ENCODE results near the gene KRT6A. TPM values are rescaled to one million over a fixed set of nuclear protein-coding genes. Genes with fewer than 3 reads are reported as not detected.
"Not testable (repeated sequence)": the region's sequence is repeated elsewhere in the genome, so short reads cannot be mapped to it uniquely, and the experiment has no call there.

Gene KRT6A
- total and polyA plus RNA-seq, 4 donors: 0.38 to 1.8 TPM; not detected in 2

DNA sequence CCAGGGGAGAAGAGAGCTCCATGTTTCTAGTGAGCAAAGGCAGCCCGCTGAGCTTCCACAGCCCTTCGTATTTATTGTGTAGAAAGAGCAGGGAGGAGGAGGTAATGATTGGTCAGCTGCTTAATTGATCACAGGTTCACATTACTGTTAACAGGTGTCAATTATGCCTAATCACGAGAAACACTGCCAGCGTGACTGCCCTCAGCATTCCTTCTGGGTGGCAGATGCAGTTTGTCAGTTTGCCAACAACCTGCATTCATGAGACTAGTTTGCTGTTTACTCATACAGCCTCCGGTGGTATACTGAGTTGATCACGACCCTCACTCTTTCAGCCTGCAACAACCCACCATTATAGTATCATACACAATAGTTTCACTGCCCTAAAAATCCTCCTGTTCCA is 7.5 kb upstream of the KRT6A start:
- H3K27me3 ChIP-seq (ENCODE audit: control insufficient read depth in 1 of 2, insufficient read depth in 2 of 2, low read length in 1 of 2); H3K27ac ChIP-seq (ENCODE audit: low read depth in 1 of 2, low read length in 2 of 2); H3K9me3 ChIP-seq (ENCODE audit: control insufficient read depth, low read length); ATAC-seq (ENCODE audit: low FRiP score); H3K4me3 ChIP-seq (ENCODE audit: low read length in 2 of 2); H3K36me3 ChIP-seq (ENCODE audit: control insufficient read depth in 1 of 2, insufficient read depth in 2 of 2, low read length in 1 of 2); H3K4me1 ChIP-seq (ENCODE audit: control insufficient read depth in 1 of 2, insufficient read depth in 2 of 2, low read length in 2 of 2); DNase-seq: not testable (repeated sequence)
- WGBS, 2 donors: 82 to 85% methylated on average over 6 of the region's 6 CpGs
- intact Hi-C loops (cut with DNase I): loop anchor here in 1 of 2 donors (10.0 kb wide), 1 partner anchor 126 kb away; no protein-coding TSS in a partner anchor

DNA sequence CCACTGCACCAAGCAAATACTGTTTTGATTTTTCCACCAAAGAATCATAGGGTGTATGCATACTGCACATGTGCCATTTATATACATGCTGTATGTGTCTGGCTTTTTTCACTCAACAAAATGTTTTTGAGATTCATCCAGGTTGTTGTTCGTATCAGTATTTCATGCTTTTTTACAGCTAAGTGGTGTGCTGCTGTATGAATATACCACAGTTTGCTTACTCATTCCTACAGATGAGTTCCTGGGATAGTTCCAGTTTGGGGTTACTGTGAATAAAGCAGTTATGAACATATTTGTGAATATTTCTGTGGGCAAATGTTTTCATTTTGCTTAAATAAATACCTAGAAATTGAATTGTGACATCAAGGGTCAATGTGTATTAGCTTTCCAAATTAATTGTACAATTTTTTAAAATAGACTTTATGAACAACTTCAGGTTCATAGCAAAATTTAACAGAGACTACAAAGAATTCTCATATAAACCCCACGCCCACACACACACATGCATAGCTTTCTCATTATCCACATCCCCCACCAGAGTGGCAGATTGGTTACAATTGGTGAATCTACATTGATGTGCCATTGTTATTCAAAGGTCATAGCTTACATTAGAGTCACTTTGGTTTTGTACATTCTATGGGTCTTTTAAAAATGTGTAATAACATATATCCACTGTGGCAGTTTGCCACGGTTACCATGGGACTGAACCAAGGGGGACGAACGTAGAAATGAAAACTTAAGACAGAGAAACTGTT is 6.9 kb upstream of the KRT6A start:
- Histone ChIP-seq H3K27ac (ENCODE audit: low read depth in 1 of 2, low read length in 2 of 2) (no peak overlapping the region), H3K4me1 (ENCODE audit: control insufficient read depth in 1 of 2, insufficient read depth in 2 of 2, low read length in 2 of 2) (no peaks in the 10 kb centered on the region), H3K9me3 (ENCODE audit: control insufficient read depth, low read length) (peaks cover 2% of the 10 kb centered on the region), H3K4me3 (ENCODE audit: low read length in 2 of 2) (no peak overlapping the region), H3K27me3 (ENCODE audit: control insufficient read depth in 1 of 2, insufficient read depth in 2 of 2, low read length in 1 of 2) (no peaks in the 10 kb centered on the region), H3K36me3 (ENCODE audit: control insufficient read depth in 1 of 2, insufficient read depth in 2 of 2, low read length in 1 of 2) (no peaks in the 10 kb centered on the region)
- no peak for DNase-seq
- no peak for ATAC-seq (ENCODE audit: low FRiP score)
- intact Hi-C loops (cut with DNase I): loop anchor here in 1 of 2 donors (10.0 kb wide), 1 partner anchor 125 kb away; no protein-coding TSS in a partner anchor
- WGBS, 2 donors: 50 to 58% methylated on average over 5 of the region's 5 CpGs

DNA sequence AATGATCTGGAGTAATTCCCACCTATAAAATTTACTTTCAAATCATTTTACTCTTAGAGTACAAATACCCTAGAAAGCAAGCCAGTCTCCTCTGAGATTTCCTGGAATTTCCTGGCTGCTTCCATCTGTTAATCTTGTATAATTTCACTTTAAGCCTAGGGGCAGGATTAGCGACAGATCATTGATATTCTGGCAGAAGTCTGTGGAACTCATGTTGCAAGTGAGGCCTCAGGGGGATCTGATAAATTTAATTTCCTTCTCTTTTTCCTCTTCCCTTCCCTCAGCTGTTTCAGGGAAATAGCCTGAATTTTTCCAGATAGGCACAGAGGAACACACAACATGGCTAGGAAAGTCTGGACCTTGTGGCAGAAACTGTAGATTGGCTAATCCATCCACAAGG is 5.9 kb upstream of the KRT6A start:
- no peaks in the 10 kb centered on the region for H3K4me1 ChIP-seq (ENCODE audit: control insufficient read depth in 1 of 2, insufficient read depth in 2 of 2, low read length in 2 of 2)
- H3K27me3 ChIP-seq (ENCODE audit: control insufficient read depth in 1 of 2, insufficient read depth in 2 of 2, low read length in 1 of 2): no peaks in the 10 kb centered on the region
- ATAC-seq (ENCODE audit: low FRiP score): no peak
- 45 to 55% methylated on average over 1 of the region's 1 CpG for WGBS, 2 donors
- peaks cover 2% of the 10 kb centered on the region for H3K9me3 ChIP-seq (ENCODE audit: control insufficient read depth, low read length)
- H3K4me3 ChIP-seq (ENCODE audit: low read length in 2 of 2): no peak overlapping the region
- no peak overlapping the region for H3K27ac ChIP-seq (ENCODE audit: low read depth in 1 of 2, low read length in 2 of 2)
- intact Hi-C loops (cut with DNase I): no loop called here
- H3K36me3 ChIP-seq (ENCODE audit: control insufficient read depth in 1 of 2, insufficient read depth in 2 of 2, low read length in 1 of 2): no peaks in the 10 kb centered on the region
- no peak for DNase-seq

DNA sequence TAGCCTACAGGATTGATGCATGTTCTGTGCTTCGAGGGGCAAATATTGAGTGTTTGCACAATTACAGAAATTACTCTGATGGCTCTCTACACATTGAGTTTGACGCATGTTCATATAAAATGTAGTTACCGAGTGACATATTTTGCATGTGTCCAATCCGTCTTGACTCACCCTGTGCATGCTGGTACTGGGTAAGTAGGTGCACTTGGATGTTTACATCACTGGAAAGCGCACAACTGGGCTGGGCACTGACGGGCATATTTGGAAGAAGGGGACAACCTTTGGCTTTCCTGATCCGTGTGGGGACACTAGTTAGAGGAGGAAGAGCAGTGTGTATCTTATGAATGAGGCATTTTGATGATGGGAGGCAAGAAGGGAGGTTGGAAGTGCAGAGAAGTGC is 4.9 kb upstream of the KRT6A start:
- ATAC-seq (ENCODE audit: low FRiP score): no peak
- Histone ChIP-seq H3K4me3 (ENCODE audit: low read length in 2 of 2) (no peak overlapping the region), H3K4me1 (ENCODE audit: control insufficient read depth in 1 of 2, insufficient read depth in 2 of 2, low read length in 2 of 2) (no peaks in the 10 kb centered on the region), H3K27ac (ENCODE audit: low read depth in 1 of 2, low read length in 2 of 2) (no peak overlapping the region), H3K36me3 (ENCODE audit: control insufficient read depth in 1 of 2, insufficient read depth in 2 of 2, low read length in 1 of 2) (no peaks in the 10 kb centered on the region), H3K27me3 (ENCODE audit: control insufficient read depth in 1 of 2, insufficient read depth in 2 of 2, low read length in 1 of 2) (no peaks in the 10 kb centered on the region), H3K9me3 (ENCODE audit: control insufficient read depth, low read length) (peaks cover 2% of the 10 kb centered on the region)
- 80 to 84% methylated on average over 7 of the region's 7 CpGs for WGBS, 2 donors
- no peak for DNase-seq
- intact Hi-C loops (cut with DNase I): no loop called here

DNA sequence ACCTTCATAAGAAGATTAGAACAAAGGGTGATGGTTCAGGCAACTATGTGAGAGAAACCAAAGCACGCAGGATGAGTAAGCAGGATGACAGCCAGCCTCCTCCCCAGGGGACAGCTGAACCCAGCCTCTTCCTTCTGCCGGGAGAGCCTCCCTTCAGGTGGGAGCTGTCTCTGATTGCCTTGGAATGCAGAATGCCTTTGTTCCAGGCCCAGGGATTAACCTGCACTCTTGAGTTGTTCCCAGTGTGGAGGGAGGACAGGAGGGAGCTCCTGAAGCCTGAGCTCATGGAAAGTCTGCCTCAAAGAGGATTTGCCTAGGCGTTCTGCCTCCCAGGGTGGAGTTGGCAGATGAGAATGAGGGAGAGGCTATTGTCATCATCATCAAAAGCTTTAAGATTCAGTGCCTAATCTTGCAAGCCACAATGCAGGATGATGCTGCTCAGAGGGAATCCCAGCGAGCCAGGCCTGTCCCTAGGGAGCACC is 3.6 kb upstream of the KRT6A start:
- peaks cover 2% of the 10 kb centered on the region for H3K9me3 ChIP-seq (ENCODE audit: control insufficient read depth, low read length)
- H3K27ac ChIP-seq (ENCODE audit: low read depth in 1 of 2, low read length in 2 of 2): no peak overlapping the region
- no peaks in the 10 kb centered on the region for H3K4me1 ChIP-seq (ENCODE audit: control insufficient read depth in 1 of 2, insufficient read depth in 2 of 2, low read length in 2 of 2)
- no peak overlapping the region for H3K4me3 ChIP-seq (ENCODE audit: low read length in 2 of 2)
- 68 to 74% methylated on average over 4 of the region's 4 CpGs for WGBS, 2 donors
- DNase-seq (no peak), ATAC-seq (ENCODE audit: low FRiP score) (no peak)
- H3K36me3 ChIP-seq (ENCODE audit: control insufficient read depth in 1 of 2, insufficient read depth in 2 of 2, low read length in 1 of 2): no peaks in the 10 kb centered on the region
- intact Hi-C loops (cut with DNase I): no loop called here
- H3K27me3 ChIP-seq (ENCODE audit: control insufficient read depth in 1 of 2, insufficient read depth in 2 of 2, low read length in 1 of 2): no peaks in the 10 kb centered on the region

DNA sequence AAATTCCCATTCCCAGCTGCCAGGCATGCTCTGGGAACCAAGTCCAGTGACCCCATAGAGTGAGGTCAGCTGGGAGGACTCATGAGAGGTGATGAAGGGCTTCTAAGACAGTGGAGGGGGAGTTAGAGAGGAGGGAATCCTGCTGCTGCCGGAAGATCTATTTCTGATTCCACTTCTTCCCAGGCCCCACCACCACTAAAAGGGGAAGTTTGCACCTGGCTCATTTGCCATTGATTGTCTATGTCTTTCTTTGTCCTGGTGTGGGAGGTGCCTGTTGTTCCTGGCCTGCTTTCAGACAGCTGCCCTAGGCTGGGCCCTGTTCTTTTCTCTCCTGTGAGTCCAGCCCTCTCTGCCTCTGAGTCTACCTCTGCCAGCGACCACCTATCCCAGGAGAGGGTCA is 3.0 kb upstream of the KRT6A start:
- Histone ChIP-seq H3K4me3 (ENCODE audit: low read length in 2 of 2) (no peak overlapping the region), H3K4me1 (ENCODE audit: control insufficient read depth in 1 of 2, insufficient read depth in 2 of 2, low read length in 2 of 2) (no peaks in the 10 kb centered on the region), H3K36me3 (ENCODE audit: control insufficient read depth in 1 of 2, insufficient read depth in 2 of 2, low read length in 1 of 2) (no peaks in the 10 kb centered on the region), H3K27ac (ENCODE audit: low read depth in 1 of 2, low read length in 2 of 2) (no peak overlapping the region), H3K9me3 (ENCODE audit: control insufficient read depth, low read length) (peaks cover 2% of the 10 kb centered on the region), H3K27me3 (ENCODE audit: control insufficient read depth in 1 of 2, insufficient read depth in 2 of 2, low read length in 1 of 2) (no peaks in the 10 kb centered on the region)
- no peak for DNase-seq
- intact Hi-C loops (cut with DNase I): no loop called here
- WGBS, 2 donors: 72 to 85% methylated on average over 2 of the region's 2 CpGs
- ATAC-seq (ENCODE audit: low FRiP score): no peak

DNA sequence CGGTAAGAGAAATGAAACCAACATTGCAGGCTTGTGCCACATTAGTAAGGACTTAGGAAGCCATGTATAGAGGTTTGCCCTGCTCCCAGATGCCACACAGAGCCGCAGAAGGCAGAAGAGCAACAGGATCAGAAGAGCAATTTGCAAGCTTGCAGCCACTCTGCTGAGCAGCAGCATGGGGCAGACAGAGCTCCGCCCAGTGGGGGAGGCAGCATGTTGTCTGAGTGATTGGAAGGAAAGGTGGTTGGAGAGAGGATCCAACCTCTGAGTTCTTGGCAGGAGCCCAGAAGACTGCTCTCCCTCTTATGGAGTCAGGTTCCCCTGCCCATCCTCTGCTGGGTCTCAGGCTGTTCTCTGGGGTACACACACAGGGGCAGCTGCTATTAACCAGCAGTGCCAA is 2.3 kb upstream of the KRT6A start:
- intact Hi-C loops (cut with DNase I): no loop called here
- DNase-seq: no peak
- Histone ChIP-seq H3K9me3 (ENCODE audit: control insufficient read depth, low read length) (peaks cover under 1% of the 10 kb centered on the region), H3K27me3 (ENCODE audit: control insufficient read depth in 1 of 2, insufficient read depth in 2 of 2, low read length in 1 of 2) (no peaks in the 10 kb centered on the region), H3K27ac (ENCODE audit: low read depth in 1 of 2, low read length in 2 of 2) (no peak overlapping the region), H3K4me1 (ENCODE audit: control insufficient read depth in 1 of 2, insufficient read depth in 2 of 2, low read length in 2 of 2) (no peaks in the 10 kb centered on the region), H3K36me3 (ENCODE audit: control insufficient read depth in 1 of 2, insufficient read depth in 2 of 2, low read length in 1 of 2) (no peaks in the 10 kb centered on the region), H3K4me3 (ENCODE audit: low read length in 2 of 2) (no peak overlapping the region)
- WGBS, 2 donors: 48 to 51% methylated on average over 3 of the region's 3 CpGs
- no peak for ATAC-seq (ENCODE audit: low FRiP score)

DNA sequence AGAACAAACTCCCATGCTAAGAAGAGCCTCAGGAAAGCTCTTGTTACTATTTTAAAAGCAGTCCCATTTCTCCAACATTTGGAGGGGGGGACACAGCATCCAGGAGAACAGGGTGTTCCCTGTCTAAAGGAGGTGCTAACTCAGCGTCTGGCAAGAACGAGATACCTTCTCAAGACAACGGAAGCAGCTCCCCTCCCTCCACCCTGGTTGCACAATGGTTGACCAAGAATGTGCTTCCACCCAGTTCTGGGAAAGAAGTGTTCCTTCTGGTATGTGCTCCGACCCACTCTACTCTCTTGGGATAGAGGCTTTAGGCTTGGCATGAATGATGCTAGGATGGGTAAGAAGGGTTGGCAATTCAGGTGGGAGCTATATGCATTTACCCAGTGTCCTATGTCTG is 1.5 kb upstream of the KRT6A start:
- no peak overlapping the region for H3K4me3 ChIP-seq (ENCODE audit: low read length in 2 of 2)
- no peaks in the 10 kb centered on the region for H3K27me3 ChIP-seq (ENCODE audit: control insufficient read depth in 1 of 2, insufficient read depth in 2 of 2, low read length in 1 of 2)
- intact Hi-C loops (cut with DNase I): no loop called here
- DNase-seq: no peak
- no peak for ATAC-seq (ENCODE audit: low FRiP score)
- 41 to 42% methylated on average over 4 of the region's 4 CpGs for WGBS, 2 donors
- H3K27ac ChIP-seq (ENCODE audit: low read depth in 1 of 2, low read length in 2 of 2): no peak overlapping the region
- H3K9me3 ChIP-seq (ENCODE audit: control insufficient read depth, low read length): no peaks in the 10 kb centered on the region
- no peaks in the 10 kb centered on the region for H3K36me3 ChIP-seq (ENCODE audit: control insufficient read depth in 1 of 2, insufficient read depth in 2 of 2, low read length in 1 of 2)
- H3K4me1 ChIP-seq (ENCODE audit: control insufficient read depth in 1 of 2, insufficient read depth in 2 of 2, low read length in 2 of 2): no peaks in the 10 kb centered on the region

DNA sequence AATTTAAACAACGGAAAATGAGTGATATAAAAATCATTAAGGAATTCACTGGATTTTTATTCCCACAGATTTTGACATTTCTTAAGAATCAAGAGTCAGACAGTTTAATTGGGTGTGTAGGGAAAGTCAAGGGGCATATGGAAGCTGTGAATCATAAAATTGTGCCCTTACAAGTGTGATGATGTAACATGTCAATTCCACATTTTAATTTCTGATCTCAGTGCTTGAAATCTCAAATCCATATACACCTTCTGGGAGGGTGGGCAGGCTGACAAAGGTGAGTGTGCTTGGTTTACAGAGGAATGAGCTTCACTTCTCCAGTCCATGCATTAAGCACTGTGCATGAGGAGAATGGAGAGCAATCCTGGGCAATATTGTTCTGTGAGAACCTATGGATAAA is 1.0 kb upstream of the KRT6A start:
- DNase-seq: no peak
- H3K4me1 ChIP-seq (ENCODE audit: control insufficient read depth in 1 of 2, insufficient read depth in 2 of 2, low read length in 2 of 2): no peaks in the 10 kb centered on the region
- no peaks in the 10 kb centered on the region for H3K36me3 ChIP-seq (ENCODE audit: control insufficient read depth in 1 of 2, insufficient read depth in 2 of 2, low read length in 1 of 2)
- WGBS, 2 donors: 81 to 88% methylated on average over 1 of the region's 1 CpG
- no peak overlapping the region for H3K27ac ChIP-seq (ENCODE audit: low read depth in 1 of 2, low read length in 2 of 2)
- no peak overlapping the region for H3K4me3 ChIP-seq (ENCODE audit: low read length in 2 of 2)
- intact Hi-C loops (cut with DNase I): no loop called here
- H3K27me3 ChIP-seq (ENCODE audit: control insufficient read depth in 1 of 2, insufficient read depth in 2 of 2, low read length in 1 of 2): no peaks in the 10 kb centered on the region
- ATAC-seq (ENCODE audit: low FRiP score): no peak
- H3K9me3 ChIP-seq (ENCODE audit: control insufficient read depth, low read length): no peaks in the 10 kb centered on the region

Data from aorta (tissue), 5 donors.